ENCODE measurements around the gene PDZRN4. TPM values are rescaled to one million over a fixed set of nuclear protein-coding genes. Genes with fewer than 3 reads are reported as not detected.
"Not testable (repeated sequence)": the region's sequence is repeated elsewhere in the genome, so short reads cannot be mapped to it uniquely, and the experiment has no call there.

PDZRN4 gene
- not detected for total RNA-seq

DNA sequence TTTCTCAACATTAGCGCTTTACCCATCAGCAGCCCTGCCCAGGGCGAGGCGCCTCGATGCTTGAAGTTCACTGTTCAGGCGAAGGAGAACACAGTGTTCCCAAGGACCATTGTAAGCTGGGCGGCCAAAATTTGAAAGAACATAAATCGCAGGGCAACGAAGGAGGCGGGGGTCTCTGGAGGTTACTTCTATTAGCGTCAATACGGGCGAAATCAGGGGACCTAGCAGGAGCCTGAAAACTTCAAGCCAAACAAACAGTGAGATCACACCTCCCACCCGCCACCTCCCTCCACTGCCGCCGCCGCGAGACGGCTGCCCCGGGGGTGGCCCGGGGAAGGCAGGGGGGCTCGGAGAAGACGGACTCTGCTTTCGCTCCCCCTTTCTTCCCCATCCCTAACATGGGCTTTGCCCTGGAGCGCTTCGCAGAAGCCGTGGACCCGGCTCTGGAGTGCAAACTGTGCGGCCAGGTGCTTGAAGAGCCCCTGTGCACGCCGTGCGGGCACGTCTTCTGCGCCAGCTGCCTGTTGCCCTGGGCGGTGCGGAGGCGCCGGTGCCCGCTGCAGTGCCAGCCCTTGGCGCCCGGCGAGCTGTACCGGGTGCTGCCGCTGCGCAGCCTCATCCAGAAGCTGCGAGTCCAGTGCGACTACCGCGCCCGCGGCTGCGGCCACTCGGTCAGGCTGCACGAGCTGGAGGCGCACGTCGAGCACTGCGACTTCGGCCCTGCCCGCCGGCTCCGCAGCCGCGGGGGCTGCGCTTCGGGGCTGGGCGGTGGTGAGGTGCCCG, at the start of gene PDZRN4:
Gene PDZRN4, plus strand, starts transcription at position 263 of the 783 bp plus-strand sequence.
- ChIA-PET CTCF (no interaction called here), POLR2A (no interaction called here)
- Mint-ChIP-seq H3K4me3 (no peak within 1 kb of the TSS), H3K27me3 (peaks cover 35% of the 10 kb centered on the region), H3K36me3 (ENCODE audit: low read depth) (no peaks in the 10 kb centered on the region), H3K4me1 (peaks cover 2% of the 10 kb centered on the region), H3K27ac (no peak within 1 kb of the TSS), H3K9me3 (no peaks in the 10 kb centered on the region)
- DNase-seq: no peak

GRCh38 chr12:41140117-41140516, 48.0 kb upstream of the PDZRN4 start:
- Mint-ChIP-seq H3K36me3 (ENCODE audit: low read depth) (no peaks in the 10 kb centered on the region), H3K4me3 (no peak overlapping the region), H3K27me3 (no peaks in the 10 kb centered on the region), H3K4me1 (no peaks in the 10 kb centered on the region), H3K27ac (no peak overlapping the region), H3K9me3 (peaks cover 5% of the 10 kb centered on the region)
- DNase-seq: no peak
- ChIA-PET CTCF (no interaction called here), POLR2A (no interaction called here)

DNA sequence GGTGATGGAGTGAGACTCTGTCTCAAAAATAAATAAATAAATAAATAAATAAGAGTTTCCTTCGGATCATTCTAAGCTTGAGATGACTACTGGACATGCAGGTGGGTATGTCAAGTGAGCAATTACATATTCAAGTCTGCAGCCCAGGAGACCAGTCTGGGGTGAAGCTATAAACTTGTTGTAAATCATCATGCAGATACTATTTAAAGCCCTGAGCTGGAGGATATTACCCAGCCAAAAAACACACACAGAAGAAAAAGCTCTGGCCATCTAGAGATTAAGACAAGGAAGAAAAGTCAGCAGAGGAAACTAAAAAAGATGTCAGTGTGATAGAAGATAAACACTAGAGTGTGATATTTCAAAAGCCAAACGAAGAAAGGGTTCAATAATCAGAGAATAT, 47.0 kb upstream of the PDZRN4 start:
- Mint-ChIP-seq H3K27ac (no peak overlapping the region), H3K4me1 (no peaks in the 10 kb centered on the region), H3K4me3 (no peak overlapping the region), H3K27me3 (no peaks in the 10 kb centered on the region), H3K9me3 (peaks cover 5% of the 10 kb centered on the region), H3K36me3 (ENCODE audit: low read depth) (no peaks in the 10 kb centered on the region)
- no peak for DNase-seq
- POLR2A ChIA-PET: no interaction called here
- CTCF ChIA-PET: no interaction called here

GRCh38 chr12:41142376-41142775, 45.7 kb upstream of the PDZRN4 start:
- DNase-seq: no peak
- CTCF ChIA-PET: no interaction called here
- peaks cover 5% of the 10 kb centered on the region for H3K9me3 Mint-ChIP-seq
- POLR2A ChIA-PET: no interaction called here
- no peak overlapping the region for H3K27ac Mint-ChIP-seq
- no peaks in the 10 kb centered on the region for H3K27me3 Mint-ChIP-seq
- no peaks in the 10 kb centered on the region for H3K36me3 Mint-ChIP-seq (ENCODE audit: low read depth)
- H3K4me1 Mint-ChIP-seq: no peaks in the 10 kb centered on the region
- no peak overlapping the region for H3K4me3 Mint-ChIP-seq

DNA sequence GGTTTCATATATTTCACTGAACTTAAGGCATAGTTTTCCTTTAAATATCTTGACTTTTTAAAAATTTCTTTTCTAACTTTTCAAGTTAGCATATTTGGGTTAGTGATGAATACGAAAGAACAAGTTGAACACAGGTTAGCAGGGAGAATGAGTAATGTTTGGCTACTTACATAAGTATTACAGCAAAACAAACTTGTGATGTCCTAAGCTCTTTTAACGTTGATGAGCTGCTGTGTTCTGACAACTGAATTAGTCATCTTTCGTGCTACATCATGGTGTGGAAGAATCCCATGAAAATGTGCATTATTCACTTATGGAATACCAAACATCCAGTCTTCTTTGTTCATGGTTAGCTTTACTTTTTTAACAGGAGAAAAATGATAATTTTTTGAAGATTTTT, 36.3 kb upstream of the PDZRN4 start:
- H3K27ac Mint-ChIP-seq: no peak overlapping the region
- H3K4me1 Mint-ChIP-seq: no peaks in the 10 kb centered on the region
- H3K4me3 Mint-ChIP-seq: no peak overlapping the region
- H3K36me3 Mint-ChIP-seq (ENCODE audit: low read depth): no peaks in the 10 kb centered on the region
- CTCF ChIA-PET: no interaction called here
- H3K27me3 Mint-ChIP-seq: no peaks in the 10 kb centered on the region
- H3K9me3 Mint-ChIP-seq: no peaks in the 10 kb centered on the region
- DNase-seq: no peak
- POLR2A ChIA-PET: no interaction called here

DNA sequence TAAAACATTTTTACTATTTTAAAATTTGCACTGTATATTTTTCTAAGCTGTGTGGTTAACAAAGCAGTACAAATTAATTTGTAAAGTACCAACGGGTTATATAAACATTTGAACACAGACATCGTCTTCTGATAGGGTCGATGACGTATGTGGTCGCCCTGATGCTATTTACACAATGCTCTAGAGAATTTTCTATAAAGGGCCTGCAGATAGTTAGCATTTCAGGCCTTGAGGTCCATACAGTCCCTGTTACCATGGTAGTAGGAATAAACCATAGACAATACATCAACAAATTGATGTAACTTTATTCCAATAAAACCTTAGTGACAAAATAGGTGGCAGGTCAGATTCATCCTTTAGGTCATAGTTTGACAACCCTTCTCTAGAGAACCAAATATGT, 25.7 kb upstream of the PDZRN4 start:
- no peaks in the 10 kb centered on the region for H3K4me1 Mint-ChIP-seq
- H3K27me3 Mint-ChIP-seq: no peaks in the 10 kb centered on the region
- ChIA-PET POLR2A (no interaction called here), CTCF (no interaction called here)
- no peaks in the 10 kb centered on the region for H3K36me3 Mint-ChIP-seq (ENCODE audit: low read depth)
- H3K9me3 Mint-ChIP-seq: no peaks in the 10 kb centered on the region
- no peak overlapping the region for H3K27ac Mint-ChIP-seq
- H3K4me3 Mint-ChIP-seq: no peak overlapping the region
- no peak for DNase-seq

DNA sequence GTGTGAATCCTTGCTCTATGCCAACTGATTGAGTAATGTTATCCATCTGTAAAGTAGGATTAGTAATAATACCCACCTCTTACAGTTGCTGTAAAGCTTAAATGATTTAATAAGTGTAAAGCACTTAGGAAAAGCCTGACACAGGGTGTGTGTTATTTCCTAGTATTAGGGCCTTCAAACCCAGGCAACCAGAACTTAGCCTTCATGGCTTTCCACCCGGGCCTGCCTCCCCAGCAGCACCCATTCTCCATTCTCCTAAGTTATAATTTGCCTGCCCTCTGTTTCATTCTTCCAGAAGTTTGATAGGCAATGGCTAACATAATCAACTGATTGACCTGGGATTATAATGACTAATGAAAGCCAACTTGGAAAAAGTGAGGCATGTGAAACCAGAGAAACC, 20.4 kb upstream of the PDZRN4 start:
- CTCF ChIA-PET: no interaction called here
- no peaks in the 10 kb centered on the region for H3K4me1 Mint-ChIP-seq
- H3K4me3 Mint-ChIP-seq: no peak overlapping the region
- H3K27me3 Mint-ChIP-seq: no peaks in the 10 kb centered on the region
- peaks cover 3% of the 10 kb centered on the region for H3K9me3 Mint-ChIP-seq
- POLR2A ChIA-PET: no interaction called here
- H3K36me3 Mint-ChIP-seq (ENCODE audit: low read depth): no peaks in the 10 kb centered on the region
- H3K27ac Mint-ChIP-seq: no peak overlapping the region
- no peak for DNase-seq

GRCh38 chr12:41174602-41175001, 13.5 kb upstream of the PDZRN4 start:
- Mint-ChIP-seq H3K27me3 (no peaks in the 10 kb centered on the region), H3K4me3 (no peak overlapping the region), H3K4me1 (no peaks in the 10 kb centered on the region), H3K36me3 (ENCODE audit: low read depth) (no peaks in the 10 kb centered on the region), H3K9me3 (no peaks in the 10 kb centered on the region), H3K27ac (no peak overlapping the region)
- DNase-seq: no peak
- ChIA-PET POLR2A (no interaction called here), CTCF (no interaction called here)

GRCh38 chr12:41179507-41179906, 8.6 kb upstream of the PDZRN4 start:
- H3K36me3 Mint-ChIP-seq (ENCODE audit: low read depth); H3K27me3 Mint-ChIP-seq; CTCF ChIA-PET; H3K4me1 Mint-ChIP-seq; H3K9me3 Mint-ChIP-seq; POLR2A ChIA-PET; H3K4me3 Mint-ChIP-seq; H3K27ac Mint-ChIP-seq; DNase-seq: not testable (repeated sequence)

DNA sequence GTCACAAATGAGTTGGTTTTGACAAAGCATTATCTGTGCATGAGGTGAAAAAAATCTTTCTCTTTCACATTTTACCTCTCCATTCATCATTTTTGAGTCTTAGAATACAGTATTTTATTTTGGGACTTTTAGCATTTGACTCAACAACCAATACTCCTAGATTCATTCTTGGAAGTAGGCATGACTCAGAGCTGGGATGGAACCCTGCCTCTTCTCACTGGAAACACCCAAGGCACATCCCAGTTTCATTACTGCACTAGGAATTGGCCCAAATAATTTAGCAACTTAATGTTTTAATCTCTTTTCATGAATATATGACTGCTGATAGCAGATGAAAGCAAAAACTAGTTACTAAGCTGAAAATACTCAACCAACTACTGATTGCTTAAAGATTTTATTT, 3.3 kb upstream of the PDZRN4 start:
- DNase-seq: no peak
- ChIA-PET CTCF (no interaction called here), POLR2A (no interaction called here)
- no peaks in the 10 kb centered on the region for H3K9me3 Mint-ChIP-seq
- no peak overlapping the region for H3K4me3 Mint-ChIP-seq
- no peaks in the 10 kb centered on the region for H3K36me3 Mint-ChIP-seq (ENCODE audit: low read depth)
- H3K27ac Mint-ChIP-seq: no peak overlapping the region
- peaks cover 25% of the 10 kb centered on the region for H3K27me3 Mint-ChIP-seq
- peaks cover 2% of the 10 kb centered on the region for H3K4me1 Mint-ChIP-seq

DNA sequence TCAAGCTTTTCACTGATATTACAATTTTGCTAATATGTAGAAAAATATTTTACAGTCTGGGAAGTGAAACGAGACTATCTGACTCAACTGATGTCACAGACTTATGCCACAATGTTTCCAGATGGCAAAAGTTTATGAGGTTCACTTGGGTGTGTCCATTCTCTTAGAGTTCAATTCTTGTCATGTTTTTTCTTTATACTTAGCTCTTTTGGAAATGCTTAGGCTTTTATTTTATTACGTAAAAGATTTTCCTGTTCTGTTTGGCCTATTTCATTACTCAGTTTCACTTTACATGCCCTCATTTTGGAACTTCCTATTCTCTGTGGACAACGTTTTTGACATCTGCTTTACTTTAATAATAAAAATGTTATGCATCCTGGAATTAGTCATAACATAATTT, 2.1 kb upstream of the PDZRN4 start:
- CTCF ChIA-PET: no interaction called here
- DNase-seq: no peak
- H3K4me1 Mint-ChIP-seq: peaks cover 2% of the 10 kb centered on the region
- no peak overlapping the region for H3K27ac Mint-ChIP-seq
- H3K27me3 Mint-ChIP-seq: peaks cover 33% of the 10 kb centered on the region
- no peak overlapping the region for H3K4me3 Mint-ChIP-seq
- H3K9me3 Mint-ChIP-seq: no peaks in the 10 kb centered on the region
- POLR2A ChIA-PET: no interaction called here
- H3K36me3 Mint-ChIP-seq (ENCODE audit: low read depth): no peaks in the 10 kb centered on the region

- no peak overlapping the region for H3K4me3 Mint-ChIP-seq
- POLR2A ChIA-PET: no interaction called here
- DNase-seq: no peak
- H3K36me3 Mint-ChIP-seq (ENCODE audit: low read depth): no peaks in the 10 kb centered on the region
- CTCF ChIA-PET: no interaction called here
- no peaks in the 10 kb centered on the region for H3K9me3 Mint-ChIP-seq
- peaks cover 35% of the 10 kb centered on the region for H3K27me3 Mint-ChIP-seq
- H3K4me1 Mint-ChIP-seq: peaks cover 2% of the 10 kb centered on the region
- no peak overlapping the region for H3K27ac Mint-ChIP-seq
Observed at GRCh38 chr12:41188841-41189394, 798 bp downstream of the PDZRN4 start.

DNA sequence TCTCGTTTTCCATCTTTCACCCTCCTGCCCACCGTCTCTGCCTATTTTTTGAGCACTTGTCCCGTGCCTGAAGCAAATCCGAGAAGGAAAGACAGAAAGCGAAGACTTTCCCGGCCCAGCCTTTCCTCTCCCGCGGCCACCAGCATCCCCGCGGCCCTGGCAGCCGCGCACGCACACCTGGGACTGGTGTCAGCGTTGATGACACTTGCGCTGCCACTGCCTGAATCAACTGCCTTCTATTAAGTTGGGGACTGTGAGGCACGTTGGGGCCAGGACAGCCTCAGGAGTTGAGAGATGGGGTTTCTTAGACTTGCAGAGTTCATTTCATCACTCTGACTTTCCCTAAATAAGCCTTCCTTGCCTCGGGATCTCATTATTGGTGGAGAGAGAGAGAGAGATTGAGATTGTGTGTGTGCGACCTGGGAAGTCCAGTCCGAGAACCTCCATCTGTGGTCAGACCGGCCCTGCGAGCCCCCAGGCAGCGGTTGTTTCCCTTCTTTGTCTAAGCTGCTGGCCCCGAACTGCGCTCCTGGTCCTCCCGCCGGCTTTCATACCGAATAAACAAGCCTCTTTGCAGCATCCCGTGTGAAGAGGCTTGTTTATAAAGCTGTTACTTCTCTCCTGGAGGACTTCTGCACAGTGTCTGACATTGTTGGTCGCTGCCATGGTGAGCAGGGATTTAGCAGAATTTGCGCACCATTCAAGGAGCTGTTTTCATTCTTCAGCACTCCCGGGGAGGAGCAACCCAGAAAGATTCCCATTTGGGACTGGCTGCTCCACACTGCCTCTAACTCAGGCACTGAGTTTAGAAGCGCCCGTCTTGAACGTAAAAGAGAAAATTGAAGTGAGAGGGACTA, 1.5 kb downstream of the PDZRN4 start:
- Mint-ChIP-seq H3K9me3 (no peaks in the 10 kb centered on the region), H3K4me3 (no peak overlapping the region), H3K36me3 (ENCODE audit: low read depth) (no peaks in the 10 kb centered on the region), H3K27ac (no peak overlapping the region), H3K4me1 (peaks cover 2% of the 10 kb centered on the region), H3K27me3 (peaks cover 35% of the 10 kb centered on the region)
- ChIA-PET CTCF (no interaction called here), POLR2A (no interaction called here)
- DNase-seq: no peak

GRCh38 chr12:41190338-41190737, 2.2 kb downstream of the PDZRN4 start:
- Mint-ChIP-seq H3K27ac (no peak overlapping the region), H3K9me3 (no peaks in the 10 kb centered on the region), H3K27me3 (peaks cover 35% of the 10 kb centered on the region), H3K4me1 (peaks cover 2% of the 10 kb centered on the region), H3K4me3 (no peak overlapping the region), H3K36me3 (ENCODE audit: low read depth) (no peaks in the 10 kb centered on the region)
- CTCF ChIA-PET: no interaction called here
- POLR2A ChIA-PET: no interaction called here
- no peak for DNase-seq
